ENCODE measurements around the gene RFTN1. TPM values are rescaled to one million over a fixed set of nuclear protein-coding genes. Genes with fewer than 3 reads are reported as not detected.

Gene RFTN1
- total RNA-seq, 4 donors from 2014 or later = 32.0 to 187 (median 47.6) TPM

GRCh38 chr3:16400106-16400931, 113.2 kb downstream of the RFTN1 start:
- H3K36me3 ChIP-seq = no peaks in the 10 kb centered on the region
- H3K4me3 ChIP-seq = no peak overlapping the region
- H3K27ac ChIP-seq = peak overlapping the region; percentile 79 to 81
- intact Hi-C loops (cut with DNase I; ENCODE audit: low total_unique reads) = no loop called here
- TF ChIP-seq CTCF (IDR thresholded peaks at IDR 0.05) (no peak), POLR2A (IDR thresholded peaks at IDR 0.05) (no peak)
- H3K4me1 ChIP-seq = peaks cover 4 to 9% of the 10 kb centered on the region in 2 donors
- H3K9me3 ChIP-seq = no peaks in the 10 kb centered on the region
- no peak for DNase-seq
- no peaks in the 10 kb centered on the region for H3K27me3 ChIP-seq

- Histone ChIP-seq H3K4me1 (peaks cover 4 to 9% of the 10 kb centered on the region in 2 donors), H3K36me3 (no peaks in the 10 kb centered on the region), H3K4me3 (no peak overlapping the region), H3K27me3 (no peaks in the 10 kb centered on the region), H3K27ac (peak overlapping the region; percentile 79 to 81), H3K9me3 (no peaks in the 10 kb centered on the region)
- TF ChIP-seq CTCF (IDR thresholded peaks at IDR 0.05) = peak in 3 of 4 experiments; percentile 6 to 25 (median 14)
- no peak for TF ChIP-seq POLR2A (IDR thresholded peaks at IDR 0.05)
- intact Hi-C loops (cut with DNase I; ENCODE audit: low total_unique reads) = no loop called here
- peak; percentile 59 to 66 for DNase-seq
Measured at GRCh38 chr3:16399473-16399872, 114.0 kb downstream of the RFTN1 start.

GRCh38 chr3:16398648-16399047, 114.9 kb downstream of the RFTN1 start:
- Histone ChIP-seq H3K9me3 (no peaks in the 10 kb centered on the region), H3K27me3 (no peaks in the 10 kb centered on the region), H3K27ac (peak overlapping the region; percentile 79 to 81), H3K4me1 (peaks cover 4 to 9% of the 10 kb centered on the region in 2 donors), H3K36me3 (no peaks in the 10 kb centered on the region), H3K4me3 (no peak overlapping the region)
- TF ChIP-seq POLR2A (IDR thresholded peaks at IDR 0.05) (no peak), CTCF (IDR thresholded peaks at IDR 0.05) (no peak)
- DNase-seq = no peak
- intact Hi-C loops (cut with DNase I; ENCODE audit: low total_unique reads) = no loop called here

GRCh38 chr3:16396202-16396601, 117.3 kb downstream of the RFTN1 start:
- no peaks in the 10 kb centered on the region for H3K27me3 ChIP-seq
- intact Hi-C loops (cut with DNase I; ENCODE audit: low total_unique reads) = no loop called here
- TF ChIP-seq POLR2A (IDR thresholded peaks at IDR 0.05) = no peak
- TF ChIP-seq CTCF (IDR thresholded peaks at IDR 0.05) = no peak
- no peak for DNase-seq
- no peak overlapping the region for H3K27ac ChIP-seq
- peaks cover 4 to 9% of the 10 kb centered on the region in 2 donors for H3K4me1 ChIP-seq
- no peaks in the 10 kb centered on the region for H3K36me3 ChIP-seq
- H3K9me3 ChIP-seq = no peaks in the 10 kb centered on the region
- H3K4me3 ChIP-seq = no peak overlapping the region

GRCh38 chr3:16395212-16395611, 118.3 kb downstream of the RFTN1 start:
- Histone ChIP-seq H3K9me3 (no peaks in the 10 kb centered on the region), H3K27me3 (no peaks in the 10 kb centered on the region), H3K27ac (peak overlapping the region in 1 of 2 donors; percentile 3), H3K4me3 (no peak overlapping the region), H3K4me1 (peaks cover 1 to 3% of the 10 kb centered on the region in 2 donors), H3K36me3 (no peaks in the 10 kb centered on the region)
- no peak for TF ChIP-seq CTCF (IDR thresholded peaks at IDR 0.05)
- TF ChIP-seq POLR2A (IDR thresholded peaks at IDR 0.05) = no peak
- intact Hi-C loops (cut with DNase I; ENCODE audit: low total_unique reads) = no loop called here
- DNase-seq = no peak

All from uterus (tissue), 4 donors.